ENCODE results near the gene FAM13A. TPM values are rescaled to one million over a fixed set of nuclear protein-coding genes. Genes with fewer than 3 reads are reported as not detected.

Gene FAM13A
- total and polyA plus RNA-seq, 10 of the 15 experiments (the other 5 are each of a cell fraction or from before 2014, with no cell fraction given): 0.05 to 1.8 (median 0.27) TPM; not detected in 1

DNA sequence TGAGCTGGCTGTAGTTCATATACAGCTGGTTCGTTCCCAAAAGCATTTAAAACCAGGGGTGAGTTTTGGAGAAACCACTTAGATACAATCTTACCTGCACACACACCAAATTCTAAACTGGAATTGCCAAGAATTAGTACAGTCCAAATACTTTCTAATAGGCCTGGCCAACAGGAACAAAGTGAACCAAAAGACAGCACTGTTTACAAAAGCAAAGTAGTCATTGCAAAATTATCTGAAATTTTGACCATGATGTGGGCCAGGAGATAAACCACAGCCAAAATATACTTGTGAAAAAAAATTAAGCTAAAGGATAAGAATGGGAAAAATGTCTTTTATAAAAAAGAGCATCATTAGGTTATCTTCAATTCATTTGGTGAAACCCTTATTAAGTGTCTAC is 321.4 kb downstream of the FAM13A start (continued):
- TF ChIP-seq CBX5 (IDR thresholded peaks at IDR 0.05; ENCODE audit: low read depth): no peak
- TF ChIP-seq, protein P1, sequence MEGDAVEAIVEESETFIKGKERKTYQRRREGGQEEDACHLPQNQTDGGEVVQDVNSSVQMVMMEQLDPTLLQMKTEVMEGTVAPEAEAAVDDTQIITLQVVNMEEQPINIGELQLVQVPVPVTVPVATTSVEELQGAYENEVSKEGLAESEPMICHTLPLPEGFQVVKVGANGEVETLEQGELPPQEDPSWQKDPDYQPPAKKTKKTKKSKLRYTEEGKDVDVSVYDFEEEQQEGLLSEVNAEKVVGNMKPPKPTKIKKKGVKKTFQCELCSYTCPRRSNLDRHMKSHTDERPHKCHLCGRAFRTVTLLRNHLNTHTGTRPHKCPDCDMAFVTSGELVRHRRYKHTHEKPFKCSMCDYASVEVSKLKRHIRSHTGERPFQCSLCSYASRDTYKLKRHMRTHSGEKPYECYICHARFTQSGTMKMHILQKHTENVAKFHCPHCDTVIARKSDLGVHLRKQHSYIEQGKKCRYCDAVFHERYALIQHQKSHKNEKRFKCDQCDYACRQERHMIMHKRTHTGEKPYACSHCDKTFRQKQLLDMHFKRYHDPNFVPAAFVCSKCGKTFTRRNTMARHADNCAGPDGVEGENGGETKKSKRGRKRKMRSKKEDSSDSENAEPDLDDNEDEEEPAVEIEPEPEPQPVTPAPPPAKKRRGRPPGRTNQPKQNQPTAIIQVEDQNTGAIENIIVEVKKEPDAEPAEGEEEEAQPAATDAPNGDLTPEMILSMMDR (IDR thresholded peaks at IDR 0.05 in 2 of 3, conservative IDR thresholded peaks at IDR 0.05 in 1 of 3; ENCODE audit: control insufficient read depth in 2 of 3, extremely low read depth in 1 of 3, insufficient read depth in 1 of 3, low read depth in 3 of 3, low read length in 3 of 3): no peak

DNA sequence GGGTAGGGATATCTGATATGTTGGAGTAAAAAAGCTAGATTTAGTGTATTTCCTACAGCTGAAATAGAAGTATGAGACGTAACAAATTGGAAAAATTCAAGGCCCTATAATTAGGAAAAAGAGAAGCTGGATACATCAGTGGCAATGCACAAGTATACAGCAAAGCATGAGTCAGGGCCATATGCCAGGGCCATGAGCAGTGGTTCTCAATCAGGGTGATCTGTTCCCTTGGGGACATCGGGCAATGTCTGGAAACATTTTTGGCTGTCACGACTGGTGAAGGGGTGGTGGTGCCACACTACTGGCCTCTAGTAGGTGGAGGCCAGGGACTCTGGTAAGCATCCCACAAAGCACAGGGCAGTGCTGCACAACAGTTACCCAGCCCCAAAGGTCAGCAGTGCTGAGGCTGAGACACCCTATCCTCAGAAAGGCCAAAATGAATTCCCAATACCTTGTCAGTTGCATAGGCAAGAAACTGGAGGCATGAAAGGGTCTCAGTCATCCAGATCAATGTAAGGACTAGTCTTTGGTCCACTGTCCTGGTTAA is 322.5 kb downstream of the FAM13A start:
- ChIA-PET POLR2A (no interaction called here), CTCF (interaction anchor here (0.6 to 1.3 kb wide), 3 partner anchors 61 to 195 kb away, joined by 3 to 6 read pairs (median 3); no protein-coding TSS in a partner anchor), SMC1A (ENCODE audit: uncharacterized antibody, unreplicated experiment) (interaction anchor here (0.8 to 2.1 kb wide), 2 partner anchors 9 to 75 kb away, joined by 3 to 6 read pairs; no protein-coding TSS in a partner anchor), RAD21 (ENCODE audit: unreplicated experiment) (interaction anchor here (0.6 kb wide), 1 partner anchor 195 kb away, joined by 3 read pairs; no protein-coding TSS in a partner anchor)
- H3K4me3 ChIP-seq: no peak overlapping the region
- H3K9me3 ChIP-seq (replicated peaks; ENCODE audit: control insufficient read depth, insufficient read depth, low read length): no peaks in the 10 kb centered on the region
- BruUV-seq (replicated peaks): no TSS peak
- H3K27ac ChIP-seq (ENCODE audit: control insufficient read depth, insufficient read depth): no peak overlapping the region
- in situ Hi-C loops (cut with MboI) (no loop called here), intact Hi-C loops (cut with micrococcal nuclease; ENCODE audit: unreplicated experiment) (no loop called here)
- TF ChIP-seq POLR2AphosphoS2 (IDR thresholded peaks at IDR 0.05; ENCODE audit: low read depth, low read length) (no peak), NBN (IDR thresholded peaks at IDR 0.05) (no peak), SMAD5 (IDR thresholded peaks at IDR 0.05; ENCODE audit: low read depth) (no peak), BCL11A (IDR thresholded peaks at IDR 0.05; ENCODE audit: low read depth, low read length) (no peak)
- TF ChIP-seq, protein P2, sequence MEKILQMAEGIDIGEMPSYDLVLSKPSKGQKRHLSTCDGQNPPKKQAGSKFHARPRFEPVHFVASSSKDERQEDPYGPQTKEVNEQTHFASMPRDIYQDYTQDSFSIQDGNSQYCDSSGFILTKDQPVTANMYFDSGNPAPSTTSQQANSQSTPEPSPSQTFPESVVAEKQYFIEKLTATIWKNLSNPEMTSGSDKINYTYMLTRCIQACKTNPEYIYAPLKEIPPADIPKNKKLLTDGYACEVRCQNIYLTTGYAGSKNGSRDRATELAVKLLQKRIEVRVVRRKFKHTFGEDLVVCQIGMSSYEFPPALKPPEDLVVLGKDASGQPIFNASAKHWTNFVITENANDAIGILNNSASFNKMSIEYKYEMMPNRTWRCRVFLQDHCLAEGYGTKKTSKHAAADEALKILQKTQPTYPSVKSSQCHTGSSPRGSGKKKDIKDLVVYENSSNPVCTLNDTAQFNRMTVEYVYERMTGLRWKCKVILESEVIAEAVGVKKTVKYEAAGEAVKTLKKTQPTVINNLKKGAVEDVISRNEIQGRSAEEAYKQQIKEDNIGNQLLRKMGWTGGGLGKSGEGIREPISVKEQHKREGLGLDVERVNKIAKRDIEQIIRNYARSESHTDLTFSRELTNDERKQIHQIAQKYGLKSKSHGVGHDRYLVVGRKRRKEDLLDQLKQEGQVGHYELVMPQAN (conservative IDR thresholded peaks at IDR 0.05): no peak
- TF ChIP-seq, protein P3, sequence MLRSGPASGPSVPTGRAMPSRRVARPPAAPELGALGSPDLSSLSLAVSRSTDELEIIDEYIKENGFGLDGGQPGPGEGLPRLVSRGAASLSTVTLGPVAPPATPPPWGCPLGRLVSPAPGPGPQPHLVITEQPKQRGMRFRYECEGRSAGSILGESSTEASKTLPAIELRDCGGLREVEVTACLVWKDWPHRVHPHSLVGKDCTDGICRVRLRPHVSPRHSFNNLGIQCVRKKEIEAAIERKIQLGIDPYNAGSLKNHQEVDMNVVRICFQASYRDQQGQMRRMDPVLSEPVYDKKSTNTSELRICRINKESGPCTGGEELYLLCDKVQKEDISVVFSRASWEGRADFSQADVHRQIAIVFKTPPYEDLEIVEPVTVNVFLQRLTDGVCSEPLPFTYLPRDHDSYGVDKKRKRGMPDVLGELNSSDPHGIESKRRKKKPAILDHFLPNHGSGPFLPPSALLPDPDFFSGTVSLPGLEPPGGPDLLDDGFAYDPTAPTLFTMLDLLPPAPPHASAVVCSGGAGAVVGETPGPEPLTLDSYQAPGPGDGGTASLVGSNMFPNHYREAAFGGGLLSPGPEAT (IDR thresholded peaks at IDR 0.05; ENCODE audit: low read depth): no peak
- H3K4me2 ChIP-seq (ENCODE audit: control insufficient read depth, insufficient read depth): no peak overlapping the region
- no peaks in the 10 kb centered on the region for H3K27me3 ChIP-seq (replicated peaks in 1 of 2; ENCODE audit: control insufficient read depth in 2 of 2, insufficient read depth in 2 of 2, low read length in 1 of 2)
- 65% methylated on average over 3 of the region's 3 CpGs for WGBS (ENCODE audit: insufficient coverage, insufficient replicate concordance, low lambda C conversion rate, missing lambda C conversion rate)
- DNase-seq (ENCODE audit: low read depth, low spot score): no peak
- no peak overlapping the region for H3K9ac ChIP-seq (ENCODE audit: control insufficient read depth, insufficient read depth, low read length)
- no peaks in the 10 kb centered on the region for H4K20me1 ChIP-seq (ENCODE audit: control insufficient read depth, insufficient read depth)
- no peaks in the 10 kb centered on the region for H3K36me3 ChIP-seq (ENCODE audit: control insufficient read depth in 2 of 2, insufficient read depth in 2 of 2, low read length in 1 of 2)
- H2AFZ ChIP-seq (ENCODE audit: control insufficient read depth, low read depth, low read length): no peak overlapping the region
- no peaks in the 10 kb centered on the region for H3K4me1 ChIP-seq (ENCODE audit: control insufficient read depth, insufficient read depth, low read length)
- FAIRE-seq: no peak
- ATAC-seq: no peak
- no peaks in the 10 kb centered on the region for H3K79me2 ChIP-seq (ENCODE audit: control insufficient read depth, insufficient read depth, low read length)

All from GM12878 (cell line).